C4-2B (cell line): ENCODE measurements around the gene PDLIM7.

ENCODE experiments used
- H3K27ac ChIP-seq: fragments of 450-650 bp; 2 replicates; pipeline ENCODE4 v1.5.1; 2017
- CTCF ChIP-seq: fragments of 450-650 bp; conservative IDR thresholded peaks from 2 replicates; pipeline ENCODE4 v1.5.1; 2017; ENCODE audit warnings: mild to moderate bottlenecking
- ZFX ChIP-seq: fragments of 450-650 bp; IDR thresholded peaks from 2 replicates; pipeline ENCODE4 v1.6.1; 2017

Gene PDLIM7

DNA sequence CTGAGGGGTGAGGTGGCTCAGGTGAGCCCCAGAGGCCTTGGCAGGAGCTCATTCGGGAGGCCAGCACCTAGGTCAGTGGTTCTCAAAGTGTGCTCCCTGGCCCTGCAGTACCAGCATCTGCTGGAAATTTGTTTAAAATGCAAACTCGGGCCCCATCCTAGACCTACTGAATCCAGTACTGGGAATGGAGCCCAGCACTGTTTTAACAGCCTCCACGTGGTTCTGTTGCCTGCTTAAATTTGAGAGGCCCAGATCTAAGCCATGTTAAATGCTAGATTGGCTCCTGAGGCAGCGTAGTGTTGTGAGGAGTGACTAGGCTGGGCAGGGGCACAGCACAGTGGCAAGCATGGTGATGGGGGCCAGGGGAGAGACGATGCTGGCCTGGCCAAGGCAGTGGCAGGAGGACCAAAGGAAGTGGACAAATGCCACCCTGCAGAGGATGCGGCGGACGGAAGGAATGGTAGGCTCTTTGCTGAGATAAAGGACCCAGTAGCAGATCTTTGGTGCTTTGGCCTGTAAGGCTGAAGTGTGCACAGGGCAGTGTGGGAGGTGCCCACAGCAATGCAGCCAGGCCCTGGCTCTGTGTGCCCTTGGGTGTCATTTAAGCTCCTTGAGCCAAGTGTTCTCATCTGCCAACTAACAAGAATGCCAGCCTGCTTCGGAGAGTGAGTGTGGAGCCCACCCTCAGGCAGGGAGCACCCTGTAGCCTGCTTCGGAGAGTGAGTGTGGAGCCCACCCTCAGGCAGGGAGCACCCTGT, 46.6 kb downstream of the PDLIM7 start:
- no peak for TF ChIP-seq ZFX
- TF ChIP-seq CTCF: no peak
- 0 out of 2 replicates have a peak overlapping the region, but pooled peaks have one; percentile 3 for H3K27ac ChIP-seq

DNA sequence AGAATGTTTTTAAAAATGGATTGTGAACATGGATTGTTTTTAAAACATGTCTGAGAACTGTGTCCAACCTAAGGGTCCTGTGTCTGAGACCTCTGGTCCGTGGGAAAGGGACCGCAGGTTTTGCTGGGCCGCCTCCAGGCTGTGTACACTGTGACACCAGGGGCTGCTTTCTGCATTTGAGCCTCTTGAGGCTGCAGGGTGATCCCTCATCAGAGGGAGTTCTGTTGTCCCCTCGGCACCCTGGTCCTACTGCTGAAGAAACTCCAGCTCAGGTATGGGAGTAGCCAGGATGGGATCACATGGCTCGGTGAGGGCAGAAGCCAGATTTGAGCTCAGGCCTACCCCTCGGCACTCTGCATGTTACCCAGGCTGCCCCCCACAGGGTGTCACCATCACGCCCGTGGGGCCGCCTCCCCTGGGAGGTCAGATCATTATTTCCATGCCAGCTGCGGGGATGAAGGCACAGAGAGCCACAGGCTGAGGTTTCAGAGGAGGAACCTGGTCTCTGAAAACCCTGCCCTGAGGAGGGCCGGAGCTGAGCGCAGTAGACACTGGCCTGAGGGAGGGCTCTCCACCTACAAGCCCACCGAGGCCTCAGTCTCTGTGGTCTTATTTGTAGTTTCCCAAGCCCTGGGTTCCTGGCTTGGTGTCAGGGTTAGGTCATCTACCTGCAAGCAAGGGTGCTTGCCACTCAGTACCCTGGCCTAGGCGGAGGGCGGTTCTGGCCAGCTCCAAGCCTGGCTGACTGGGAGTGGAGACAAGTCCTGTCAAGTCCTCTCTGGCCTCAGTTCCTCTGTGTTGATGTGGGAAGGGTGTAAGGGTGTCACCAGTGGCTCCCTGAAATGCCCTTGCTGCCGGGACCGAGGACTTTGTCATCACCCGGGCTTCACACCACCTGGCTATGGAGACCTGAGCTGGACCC, 48.0 kb downstream of the PDLIM7 start:
- no peak for TF ChIP-seq CTCF
- no peak for TF ChIP-seq ZFX
- no peak overlapping the region; the same call in 1 of the 2 replicates for H3K27ac ChIP-seq

- peak overlapping the region; percentile 94 for H3K27ac ChIP-seq
- TF ChIP-seq CTCF: no peak
- no peak for TF ChIP-seq ZFX
These were observed 49.0 kb downstream of the PDLIM7 start for GRCh38 chr5:177448244-177448950.

GRCh38 chr5:177447611-177448243, 49.7 kb downstream of the PDLIM7 start:
- peak overlapping the region; percentile 94 for H3K27ac ChIP-seq
- TF ChIP-seq ZFX: no peak
- no peak for TF ChIP-seq CTCF

DNA sequence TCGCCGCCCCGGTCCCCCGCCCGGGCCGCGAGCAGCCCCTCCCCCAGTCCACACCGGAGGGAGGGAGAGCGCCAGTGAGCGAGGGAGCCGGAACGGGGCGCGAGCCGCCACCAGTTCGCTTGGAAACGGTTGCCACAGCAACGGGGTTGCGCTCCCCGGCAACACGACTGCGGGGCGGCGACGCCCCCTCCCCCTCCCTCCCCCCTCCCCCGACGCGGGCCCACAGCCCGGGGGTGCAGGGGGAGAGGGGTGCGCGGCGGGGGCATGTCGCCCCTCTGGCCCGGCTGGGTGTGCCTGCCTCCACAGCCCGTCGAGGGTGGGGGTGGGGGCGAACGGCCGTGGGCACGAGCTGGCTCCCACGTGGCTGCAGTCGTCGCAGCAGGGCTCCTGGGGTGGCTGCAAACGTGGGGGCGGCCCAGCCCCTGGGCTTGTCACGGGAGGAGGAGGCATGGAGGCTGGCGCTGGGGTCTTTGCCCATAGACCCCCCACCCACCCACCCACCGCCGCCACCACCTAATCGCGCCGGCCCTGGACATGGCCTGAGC, 50.3 kb downstream of the PDLIM7 start:
- TF ChIP-seq ZFX (0 out of 2 replicates have a peak, but pooled peaks have one; percentile 0), CTCF (no peak)
- H3K27ac ChIP-seq: peak overlapping the region; percentile 94

DNA sequence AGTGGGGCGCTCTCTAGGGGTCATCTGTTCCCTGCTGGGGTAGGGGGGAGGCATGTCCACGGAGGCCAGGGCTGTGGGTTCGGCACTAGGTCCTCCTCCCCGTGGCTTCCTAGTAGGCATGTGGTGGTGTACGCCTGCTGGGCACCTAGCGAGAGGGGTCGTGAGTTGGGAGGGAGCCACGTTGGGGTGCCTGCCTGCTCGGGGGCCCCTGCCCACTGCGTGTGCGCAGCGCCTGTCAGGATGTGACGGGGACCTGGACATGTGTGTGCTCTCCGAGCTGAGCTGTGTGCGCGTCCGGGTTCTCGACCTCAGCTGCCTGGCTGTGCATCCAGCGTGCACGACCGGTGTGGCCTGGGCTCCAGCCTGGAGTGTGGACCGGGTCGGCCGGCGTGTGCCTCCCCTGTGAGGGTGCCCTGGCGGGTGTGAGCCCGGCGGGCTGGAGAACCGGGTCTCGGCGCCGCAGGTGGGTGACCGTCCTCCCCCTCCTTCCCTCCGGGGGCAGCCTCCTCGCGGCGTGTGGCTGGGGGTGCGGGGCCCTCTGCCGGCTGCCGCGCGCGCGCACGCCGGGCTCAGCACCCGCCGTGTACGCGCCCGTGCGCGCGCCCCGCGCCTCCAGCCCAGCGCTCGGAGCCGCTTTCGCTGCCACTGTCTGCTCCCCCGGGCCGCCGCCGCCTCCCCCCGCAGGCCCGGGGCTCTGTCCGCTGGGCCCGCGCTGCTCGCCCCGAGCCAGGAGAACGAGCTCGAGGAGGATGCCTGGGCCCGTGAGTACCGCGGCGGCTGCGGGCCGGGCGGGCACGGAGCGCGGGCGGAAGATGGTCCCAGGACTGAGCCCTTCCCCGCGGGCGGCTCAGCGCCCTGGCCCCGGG, 51.0 kb downstream of the PDLIM7 start, which contains the start of gene PRR7:
TSS of gene PRR7 (plus strand) at position 615 of the 866 bp plus-strand sequence. CDS start 8,254 bp downstream, outside the sequence.
- TF ChIP-seq CTCF (no peak), ZFX (peak; percentile 49; the same call in 1 of the 2 replicates)
- H3K27ac ChIP-seq: peak within 1 kb of the TSS; percentile 94
